ENCODE results near the gene P2RY14. TPM values are rescaled to one million over a fixed set of nuclear protein-coding genes. Genes with fewer than 3 reads are reported as not detected.

Gene P2RY14
- total and polyA plus RNA-seq, 2 donors from 2014 or later: 0.54 to 2.4 TPM

DNA sequence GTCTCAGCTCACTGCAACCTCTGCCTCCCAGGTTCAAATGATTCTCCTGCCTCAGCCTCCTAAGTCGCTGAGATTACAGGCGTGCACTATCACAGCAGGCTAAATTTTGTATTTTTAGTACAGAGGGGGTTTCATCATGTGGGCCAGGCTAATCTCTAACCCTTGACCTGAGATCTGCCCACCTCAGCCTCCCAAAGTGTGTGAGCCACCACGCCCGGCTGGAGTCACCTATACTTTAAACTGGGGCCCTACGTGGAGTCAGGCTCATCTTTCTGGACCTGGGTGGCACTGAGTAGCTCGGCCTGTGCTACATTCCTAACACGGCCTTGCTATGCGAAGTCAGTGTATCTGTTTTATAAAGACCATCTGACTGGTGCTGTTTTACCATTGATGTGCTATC is 81.1 kb downstream of the P2RY14 start:
- Histone ChIP-seq H3K9me3 (ENCODE audit: control insufficient read depth in 2 of 3, insufficient read depth in 1 of 3, low read length in 3 of 3) (no peaks in the 10 kb centered on the region), H3K9ac (ENCODE audit: low read length in 3 of 3) (no peak overlapping the region), H3K27ac (ENCODE audit: low read depth in 2 of 2, low read length in 2 of 2) (no peak overlapping the region), H3K4me1 (ENCODE audit: control insufficient read depth in 2 of 3, insufficient read depth in 2 of 3, low read depth in 1 of 3, low read length in 3 of 3) (no peaks in the 10 kb centered on the region), H3K4me3 (ENCODE audit: low read length in 3 of 3) (no peak overlapping the region), H3K27me3 (ENCODE audit: control insufficient read depth, insufficient read depth, low read length) (no peaks in the 10 kb centered on the region), H3K36me3 (ENCODE audit: control insufficient read depth in 2 of 3, insufficient read depth in 3 of 3, low read length in 3 of 3) (no peaks in the 10 kb centered on the region)
- DNase-seq (no peak), FAIRE-seq (no peak)
- intact Hi-C loops (cut with DNase I): no loop called here
- TF ChIP-seq, protein P1, sequence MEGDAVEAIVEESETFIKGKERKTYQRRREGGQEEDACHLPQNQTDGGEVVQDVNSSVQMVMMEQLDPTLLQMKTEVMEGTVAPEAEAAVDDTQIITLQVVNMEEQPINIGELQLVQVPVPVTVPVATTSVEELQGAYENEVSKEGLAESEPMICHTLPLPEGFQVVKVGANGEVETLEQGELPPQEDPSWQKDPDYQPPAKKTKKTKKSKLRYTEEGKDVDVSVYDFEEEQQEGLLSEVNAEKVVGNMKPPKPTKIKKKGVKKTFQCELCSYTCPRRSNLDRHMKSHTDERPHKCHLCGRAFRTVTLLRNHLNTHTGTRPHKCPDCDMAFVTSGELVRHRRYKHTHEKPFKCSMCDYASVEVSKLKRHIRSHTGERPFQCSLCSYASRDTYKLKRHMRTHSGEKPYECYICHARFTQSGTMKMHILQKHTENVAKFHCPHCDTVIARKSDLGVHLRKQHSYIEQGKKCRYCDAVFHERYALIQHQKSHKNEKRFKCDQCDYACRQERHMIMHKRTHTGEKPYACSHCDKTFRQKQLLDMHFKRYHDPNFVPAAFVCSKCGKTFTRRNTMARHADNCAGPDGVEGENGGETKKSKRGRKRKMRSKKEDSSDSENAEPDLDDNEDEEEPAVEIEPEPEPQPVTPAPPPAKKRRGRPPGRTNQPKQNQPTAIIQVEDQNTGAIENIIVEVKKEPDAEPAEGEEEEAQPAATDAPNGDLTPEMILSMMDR (IDR thresholded peaks at IDR 0.05; ENCODE audit: borderline replicate concordance, extremely low read depth, insufficient read depth): no peak

DNA sequence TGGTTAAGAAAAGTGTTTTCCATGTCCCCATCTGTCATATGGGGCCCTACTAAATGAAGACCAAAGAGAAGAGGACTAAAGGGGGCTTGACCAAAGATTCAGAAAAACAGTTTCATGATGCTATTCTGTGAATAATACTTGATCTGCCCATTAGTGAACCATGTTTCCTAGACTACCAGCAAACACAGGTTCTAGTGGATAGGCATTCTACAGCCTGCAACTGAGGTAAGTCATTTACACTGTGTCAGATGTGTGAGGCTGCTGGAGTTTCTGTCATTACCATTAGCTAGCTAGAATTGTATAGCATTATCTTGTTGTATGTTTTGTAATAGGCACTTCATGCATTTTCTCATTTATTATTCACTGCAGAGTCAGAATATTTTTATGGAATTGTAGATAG is 81.9 kb downstream of the P2RY14 start:
- no peak overlapping the region for H3K9ac ChIP-seq (ENCODE audit: low read length in 3 of 3)
- FAIRE-seq (no peak), DNase-seq (no peak)
- intact Hi-C loops (cut with DNase I): no loop called here
- H3K36me3 ChIP-seq (ENCODE audit: control insufficient read depth in 2 of 3, insufficient read depth in 3 of 3, low read length in 3 of 3): no peaks in the 10 kb centered on the region
- H3K4me1 ChIP-seq (ENCODE audit: control insufficient read depth in 2 of 3, insufficient read depth in 2 of 3, low read depth in 1 of 3, low read length in 3 of 3): no peaks in the 10 kb centered on the region
- H3K4me3 ChIP-seq (ENCODE audit: low read length in 3 of 3): no peak overlapping the region
- no peaks in the 10 kb centered on the region for H3K9me3 ChIP-seq (ENCODE audit: control insufficient read depth in 2 of 3, insufficient read depth in 1 of 3, low read length in 3 of 3)
- TF ChIP-seq, protein P1 (IDR thresholded peaks at IDR 0.05; ENCODE audit: borderline replicate concordance, extremely low read depth, insufficient read depth): no peak
- H3K27ac ChIP-seq (ENCODE audit: low read depth in 2 of 2, low read length in 2 of 2): no peak overlapping the region
- H3K27me3 ChIP-seq (ENCODE audit: control insufficient read depth, insufficient read depth, low read length): no peaks in the 10 kb centered on the region

DNA sequence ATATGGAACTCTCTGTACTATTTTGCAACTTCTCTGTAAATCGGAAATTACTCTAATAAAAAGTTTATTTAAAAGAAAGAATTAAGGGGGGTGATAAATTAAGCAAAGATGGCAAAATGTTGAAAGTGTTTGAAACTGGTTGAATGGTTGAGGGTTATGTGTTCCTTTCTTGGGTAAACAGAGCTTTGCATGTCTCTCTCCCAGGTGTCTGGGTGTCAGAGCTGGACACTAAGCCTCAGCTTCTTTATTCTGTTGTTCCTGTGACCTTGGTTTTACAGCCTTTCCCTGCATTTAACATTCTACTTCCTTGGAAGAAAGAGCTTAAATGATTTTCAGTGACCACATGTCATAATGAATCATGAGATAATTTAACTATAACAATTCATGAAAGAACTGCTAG is 82.5 kb downstream of the P2RY14 start:
- Histone ChIP-seq H3K9me3 (ENCODE audit: control insufficient read depth in 2 of 3, insufficient read depth in 1 of 3, low read length in 3 of 3) (no peaks in the 10 kb centered on the region), H3K27ac (ENCODE audit: low read depth in 2 of 2, low read length in 2 of 2) (no peak overlapping the region), H3K4me1 (ENCODE audit: control insufficient read depth in 2 of 3, insufficient read depth in 2 of 3, low read depth in 1 of 3, low read length in 3 of 3) (no peaks in the 10 kb centered on the region), H3K9ac (ENCODE audit: low read length in 3 of 3) (no peak overlapping the region), H3K36me3 (ENCODE audit: control insufficient read depth in 2 of 3, insufficient read depth in 3 of 3, low read length in 3 of 3) (no peaks in the 10 kb centered on the region), H3K27me3 (ENCODE audit: control insufficient read depth, insufficient read depth, low read length) (no peaks in the 10 kb centered on the region), H3K4me3 (ENCODE audit: low read length in 3 of 3) (no peak overlapping the region)
- no peak for FAIRE-seq
- TF ChIP-seq, protein P1 (IDR thresholded peaks at IDR 0.05; ENCODE audit: borderline replicate concordance, extremely low read depth, insufficient read depth): no peak
- intact Hi-C loops (cut with DNase I): no loop called here
- no peak for DNase-seq

DNA sequence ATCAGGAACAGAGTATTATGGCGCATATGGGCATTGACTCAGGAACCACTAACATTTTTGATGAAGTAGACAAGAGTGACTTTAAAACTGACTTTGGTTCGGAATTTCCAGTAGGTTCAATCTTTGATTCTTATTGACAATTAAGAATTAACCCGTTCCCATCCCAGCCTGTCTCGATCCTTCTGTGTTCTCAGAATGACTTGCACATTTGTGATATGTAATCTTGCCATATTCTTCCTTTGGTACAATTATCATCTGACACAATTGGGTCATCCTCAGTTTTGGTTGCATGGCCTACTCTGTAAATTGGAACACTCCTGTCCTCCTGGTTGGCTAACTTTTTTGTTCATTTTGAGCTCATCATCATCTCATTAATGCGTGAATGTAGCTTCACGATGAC is 85.8 kb downstream of the P2RY14 start:
- FAIRE-seq (no peak), DNase-seq (no peak)
- H3K27ac ChIP-seq (ENCODE audit: low read depth in 2 of 2, low read length in 2 of 2): no peak overlapping the region
- no peaks in the 10 kb centered on the region for H3K27me3 ChIP-seq (ENCODE audit: control insufficient read depth, insufficient read depth, low read length)
- intact Hi-C loops (cut with DNase I): no loop called here
- H3K9ac ChIP-seq (ENCODE audit: low read length in 3 of 3): no peak overlapping the region
- H3K9me3 ChIP-seq (ENCODE audit: control insufficient read depth in 2 of 3, insufficient read depth in 1 of 3, low read length in 3 of 3): no peaks in the 10 kb centered on the region
- no peaks in the 10 kb centered on the region for H3K4me1 ChIP-seq (ENCODE audit: control insufficient read depth in 2 of 3, insufficient read depth in 2 of 3, low read depth in 1 of 3, low read length in 3 of 3)
- H3K4me3 ChIP-seq (ENCODE audit: low read length in 3 of 3): no peak overlapping the region
- no peaks in the 10 kb centered on the region for H3K36me3 ChIP-seq (ENCODE audit: control insufficient read depth in 2 of 3, insufficient read depth in 3 of 3, low read length in 3 of 3)
- TF ChIP-seq, protein P1 (IDR thresholded peaks at IDR 0.05; ENCODE audit: borderline replicate concordance, extremely low read depth, insufficient read depth): no peak
